ENCODE measurements around the gene C12orf43.

- TF ChIP-seq EZH2phosphoT487 (IDR thresholded peaks at IDR 0.05; ENCODE audit: low read length) (no peak), CTCF (IDR thresholded peaks at IDR 0.05; ENCODE audit: low read length) (no peak), EZH2 (optimal IDR thresholded peaks at IDR 0.05; ENCODE audit: low read depth, low read length) (no peak)
Measured at GRCh38 chr12:120994589-120995337, 21.5 kb downstream of the C12orf43 start.
